GM23248 (cell line): ENCODE measurements around the gene TMEM35A. TPM values are rescaled to one million over a fixed set of nuclear protein-coding genes. Genes with fewer than 3 reads are reported as not detected.
A peak's percentile ranks its signal among the peaks of the same experiment; 100 is the strongest.

Experiments used
- DNase-seq: peaks from one replicate; pipeline ENCODE4 v3.0.0-alpha.2; 2015
- H2AFZ ChIP-seq: fragments of 200-600 bp; sonication (generic); 2 replicates; pipeline ENCODE4 v1.6.1; 2016; ENCODE audit warnings: antibody characterized with exemption
- H3F3A ChIP-seq: fragments of 200-600 bp; sonication (generic); 2 replicates; pipeline ENCODE4 v1.6.1; 2016; ENCODE audit warnings: mild to moderate bottlenecking, antibody characterized with exemption, mixed run types; ENCODE audit not compliant: insufficient read depth
- H3K27ac ChIP-seq: fragments of 200-600 bp; sonication (generic); 2 replicates; pipeline ENCODE4 v1.5.1; 2016; ENCODE audit warnings: mild to moderate bottlenecking
- H3K27me3 ChIP-seq: fragments of 200-600 bp; sonication (generic); replicated peaks from 2 replicates; pipeline ENCODE4 v1.6.1; 2016; ENCODE audit warnings: mild to moderate bottlenecking; ENCODE audit not compliant: insufficient read depth
- H3K36me3 ChIP-seq: fragments of 200-600 bp; sonication (generic); 2 replicates; pipeline ENCODE4 v1.6.1; 2016; ENCODE audit warnings: low read depth, mild to moderate bottlenecking
- H3K4me1 ChIP-seq: fragments of 200-600 bp; sonication (generic); 2 replicates; pipeline ENCODE4 v1.6.1; 2016; ENCODE audit warnings: mild to moderate bottlenecking; ENCODE audit not compliant: insufficient read depth
- H3K4me2 ChIP-seq: fragments of 200-600 bp; sonication (generic); one replicate; pipeline ENCODE4 v1.6.1; 2016; ENCODE audit warnings: mild to moderate bottlenecking; ENCODE audit not compliant: unreplicated experiment
- H3K4me3 ChIP-seq: fragments of 200-600 bp; sonication (generic); 2 replicates; pipeline ENCODE4 v1.5.1; 2016; ENCODE audit warnings: mild to moderate bottlenecking
- H3K79me2 ChIP-seq: fragments of 200-600 bp; sonication (generic); 2 replicates; pipeline ENCODE4 v1.6.1; 2016; ENCODE audit warnings: mild to moderate bottlenecking; ENCODE audit not compliant: insufficient read depth
- H3K9ac ChIP-seq: fragments of 200-600 bp; sonication (generic); 2 replicates; pipeline ENCODE4 v1.6.1; 2016; ENCODE audit warnings: mild to moderate bottlenecking
- H3K9me2 ChIP-seq: fragments of 200-600 bp; sonication (generic); 2 replicates; pipeline ENCODE4 v1.6.1; 2016; ENCODE audit warnings: mixed run types, mild to moderate bottlenecking, moderate library complexity; ENCODE audit not compliant: insufficient read depth
- H3K9me3 ChIP-seq: fragments of 200-600 bp; sonication (generic); one replicate; pipeline ENCODE4 v1.6.1; 2017; ENCODE audit warnings: low read depth
- H4K20me1 ChIP-seq: fragments of 200-600 bp; sonication (generic); 2 replicates; pipeline ENCODE4 v1.6.0; 2016; ENCODE audit not compliant: insufficient read depth
- EZH2 ChIP-seq: fragments of 200-600 bp; sonication (generic); IDR thresholded peaks from 2 replicates; pipeline ENCODE4 v1.6.1; 2018; ENCODE audit warnings: antibody characterized with exemption, mild to moderate bottlenecking; ENCODE audit not compliant: insufficient read depth, poor library complexity, severe bottlenecking
- EZH2phosphoT487 ChIP-seq: fragments of 200-600 bp; sonication (generic); IDR thresholded peaks from 2 replicates; pipeline ENCODE4 v1.6.1; 2018; ENCODE audit warnings: antibody characterized with exemption, moderate library complexity, mild to moderate bottlenecking, low read depth; ENCODE audit not compliant: insufficient read depth
- WGBS, 2 experiments: methylation state at CpG; one replicate each; pipeline ENCODE4 v1.1.6; 2015 to 2017; ENCODE audit warnings: low lambda C conversion rate in 2 of 2, low coverage in 1 of 2; ENCODE audit errors: missing lambda C conversion rate in 2 of 2; 5-methylcytosine and 5-hydroxymethylcytosine counted together
- in situ Hi-C: fragments of 300-500 bp; cut with MboI; formaldehyde crosslinking; loops from 2 replicates; pipeline ENCODE4 v1.15.0; 2020
- polyA plus RNA-seq: library from polyadenylated mRNA; unstranded; fragments of >200 nt; fragmentation: Nextera tagmentation; extraction: Ambion mirVana; gene quantifications from 2 replicates; pipeline ENCODE4 v1.2.1, GENCODE V29; 2016
- total RNA-seq: library from RNA; depleted of rRNA; stranded (reverse); fragments of >200 nt; shearing (Covaris generic); gene quantifications from 2 replicates; pipeline ENCODE4 v1.2.3, GENCODE V29; 2014; rRNA removed

The TMEM35A gene
- total and polyA plus RNA-seq, 2 experiments from 2014 or later: 0.32 to 0.56 TPM

- no peaks in the 10 kb centered on the region for H3K27me3 ChIP-seq
- in situ Hi-C loops: no loop called here
- no peak overlapping the region for H2AFZ ChIP-seq
- H3K4me1 ChIP-seq: no peaks in the 10 kb centered on the region
- WGBS, 2 experiments: 90 to 91% methylated on average over 3 of the region's 3 CpGs
- H3K36me3 ChIP-seq: no peaks in the 10 kb centered on the region
- H3K9me2 ChIP-seq: no peaks in the 10 kb centered on the region
- H3K4me2 ChIP-seq: no peak overlapping the region
- H3K9me3 ChIP-seq: no peaks in the 10 kb centered on the region
- H3F3A ChIP-seq: no peaks in the 10 kb centered on the region
- peak; percentile 7 for DNase-seq
- no peaks in the 10 kb centered on the region for H4K20me1 ChIP-seq
- H3K79me2 ChIP-seq: no peaks in the 10 kb centered on the region
- no peak overlapping the region for H3K9ac ChIP-seq
- H3K27ac ChIP-seq: no peak overlapping the region
- no peak for TF ChIP-seq EZH2
- TF ChIP-seq EZH2phosphoT487: no peak
- H3K4me3 ChIP-seq: no peak overlapping the region
These were observed 39.0 kb downstream of the TMEM35A start for GRCh38 chrX:101117701-101118100.

GRCh38 chrX:101136235-101136634 is 57.6 kb downstream of the TMEM35A start:
- 72 to 88% methylated on average over 2 of the region's 2 CpGs for WGBS, 2 experiments
- no peak overlapping the region for H3K27ac ChIP-seq
- no peaks in the 10 kb centered on the region for H3K79me2 ChIP-seq
- no peak overlapping the region for H3K9ac ChIP-seq
- no peaks in the 10 kb centered on the region for H3K9me2 ChIP-seq
- H4K20me1 ChIP-seq: no peaks in the 10 kb centered on the region
- H3K36me3 ChIP-seq: no peaks in the 10 kb centered on the region
- H3K4me1 ChIP-seq: no peaks in the 10 kb centered on the region
- no peaks in the 10 kb centered on the region for H3F3A ChIP-seq
- peak; percentile 0 for DNase-seq
- no peaks in the 10 kb centered on the region for H3K27me3 ChIP-seq
- in situ Hi-C loops: no loop called here
- no peak overlapping the region for H2AFZ ChIP-seq
- H3K9me3 ChIP-seq: no peaks in the 10 kb centered on the region
- TF ChIP-seq EZH2 (no peak), EZH2phosphoT487 (no peak)
- H3K4me2 ChIP-seq: no peak overlapping the region
- H3K4me3 ChIP-seq: no peak overlapping the region

Other genes starting within 250 kb of the TMEM35A start
- gene NOX1, start 204.5 kb upstream of the TMEM35A start, total RNA-seq: not detected in 2 replicates
- gene NOX1, start 204.5 kb upstream of the TMEM35A start, polyA plus RNA-seq: 0.16 and 0.18 TPM in 2 replicates
- gene XKRX, start 150.0 kb upstream of the TMEM35A start, total RNA-seq: not detected in 2 replicates
- not detected in 2 replicates for gene XKRX, start 150.0 kb upstream of the TMEM35A start, polyA plus RNA-seq
- not detected in 2 replicates for gene ARL13A, start 109.2 kb upstream of the TMEM35A start, total RNA-seq
- not detected in 2 replicates for gene ARL13A, start 109.2 kb upstream of the TMEM35A start, polyA plus RNA-seq
- gene TRMT2B, start 26.8 kb upstream of the TMEM35A start, total RNA-seq: 12.9 and 16.9 TPM in 2 replicates
- 8.3 and 8.5 TPM in 2 replicates for gene TRMT2B, start 26.8 kb upstream of the TMEM35A start, polyA plus RNA-seq
- 9.6 and 11.8 TPM in 2 replicates for gene CENPI, start 19.3 kb downstream of the TMEM35A start, total RNA-seq
- 2.5 and 2.6 TPM in 2 replicates for gene CENPI, start 19.3 kb downstream of the TMEM35A start, polyA plus RNA-seq
- gene DRP2, start 140.9 kb downstream of the TMEM35A start, total RNA-seq: 0.22 TPM in 1 of 2 replicates, not detected in the other
- gene DRP2, start 140.9 kb downstream of the TMEM35A start, polyA plus RNA-seq: 0.18 and 0.21 TPM in 2 replicates
- 0.25 and 0.43 TPM in 2 replicates for gene TAF7L, start 212.5 kb downstream of the TMEM35A start, total RNA-seq
- 0.23 and 0.53 TPM in 2 replicates for gene TAF7L, start 212.5 kb downstream of the TMEM35A start, polyA plus RNA-seq